Right forelimb (tissue), 1 donor: ENCODE measurements around the gene LRRN2.
"Not testable (repeated sequence)": the region's sequence is repeated elsewhere in the genome, so short reads cannot be mapped to it uniquely, and the experiment has no call there.

Experiments used
- DNase-seq: peaks from one replicate; pipeline ENCODE4 v3.0.0-alpha.2; 2018

LRRN2 gene

DNA sequence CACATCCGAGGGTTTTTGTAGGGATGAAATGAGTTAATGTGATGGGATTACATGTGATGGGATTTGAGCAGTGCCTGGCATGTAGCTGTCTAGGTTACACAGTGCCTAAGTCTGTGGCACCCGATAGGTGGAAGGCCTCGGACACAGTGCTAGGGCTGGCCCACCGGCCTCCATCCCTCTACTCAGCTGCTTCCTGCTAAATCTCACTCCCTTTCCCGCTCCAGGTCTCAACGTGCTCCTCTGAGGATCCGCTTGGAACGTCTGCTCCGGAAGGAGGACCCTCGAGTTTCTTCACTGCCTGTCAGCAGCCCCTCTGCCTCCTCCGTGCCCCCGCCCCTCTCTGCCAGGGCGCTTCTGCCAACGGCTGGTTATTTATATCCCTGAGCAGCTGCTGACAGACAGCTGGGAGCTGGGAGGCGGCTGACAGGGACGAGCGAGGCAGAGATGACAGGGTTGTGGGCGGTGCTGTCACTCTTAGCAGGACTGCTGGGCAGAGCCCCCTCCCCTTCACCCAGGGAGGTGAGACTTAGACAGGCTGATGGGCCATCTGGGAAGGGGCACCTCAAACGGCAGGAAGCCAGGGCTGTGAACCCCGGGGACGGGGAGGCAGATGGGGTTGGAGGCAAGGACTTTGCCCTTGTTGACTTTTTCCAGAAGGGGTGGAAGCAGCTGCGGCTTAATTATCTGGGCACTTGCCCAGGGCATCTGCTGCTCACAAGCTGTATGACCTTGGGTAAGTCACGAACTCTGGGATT lies 26.6 kb upstream of the LRRN2 start:
- peak; percentile 76 for DNase-seq

DNA sequence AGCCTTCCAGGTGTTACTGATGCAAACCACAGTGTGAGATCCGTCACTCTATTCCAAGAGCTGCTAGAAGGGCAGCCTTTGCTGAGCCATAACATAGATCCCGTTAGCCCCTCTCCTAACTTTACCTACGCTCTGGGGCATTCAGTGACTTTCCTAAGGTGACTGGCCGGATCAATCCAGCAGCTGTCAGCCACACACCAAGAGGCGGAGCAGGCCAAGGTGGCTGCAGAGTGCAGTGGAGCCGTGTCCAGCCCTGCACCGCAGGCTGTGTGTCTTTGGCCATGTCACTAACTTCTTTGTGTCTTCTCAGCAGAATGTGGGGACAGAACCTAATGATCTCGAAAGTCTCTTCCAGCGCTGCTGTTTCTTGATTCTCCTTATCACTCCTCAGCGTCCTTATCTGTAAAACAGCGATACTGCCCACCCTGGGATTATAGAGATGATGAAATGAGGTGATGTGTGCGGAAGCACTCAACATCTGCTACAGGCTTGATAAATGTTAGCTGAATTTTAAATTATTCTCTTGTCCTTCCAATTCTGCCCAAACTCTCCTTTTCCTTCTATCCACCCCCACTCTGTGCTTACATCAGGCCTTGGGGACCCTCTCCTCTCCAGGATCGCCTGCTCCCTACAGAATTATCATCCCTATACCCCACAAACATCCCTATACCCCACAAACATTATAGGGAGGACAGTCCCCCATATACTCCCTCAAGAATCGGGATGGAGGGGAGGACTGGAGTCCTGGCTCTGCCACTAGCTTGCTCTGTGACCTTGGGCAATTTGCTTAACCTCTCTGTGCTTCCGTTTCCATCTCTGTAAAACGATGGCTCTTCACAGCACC lies 25.8 kb upstream of the LRRN2 start:
- DNase-seq: no peak

DNA sequence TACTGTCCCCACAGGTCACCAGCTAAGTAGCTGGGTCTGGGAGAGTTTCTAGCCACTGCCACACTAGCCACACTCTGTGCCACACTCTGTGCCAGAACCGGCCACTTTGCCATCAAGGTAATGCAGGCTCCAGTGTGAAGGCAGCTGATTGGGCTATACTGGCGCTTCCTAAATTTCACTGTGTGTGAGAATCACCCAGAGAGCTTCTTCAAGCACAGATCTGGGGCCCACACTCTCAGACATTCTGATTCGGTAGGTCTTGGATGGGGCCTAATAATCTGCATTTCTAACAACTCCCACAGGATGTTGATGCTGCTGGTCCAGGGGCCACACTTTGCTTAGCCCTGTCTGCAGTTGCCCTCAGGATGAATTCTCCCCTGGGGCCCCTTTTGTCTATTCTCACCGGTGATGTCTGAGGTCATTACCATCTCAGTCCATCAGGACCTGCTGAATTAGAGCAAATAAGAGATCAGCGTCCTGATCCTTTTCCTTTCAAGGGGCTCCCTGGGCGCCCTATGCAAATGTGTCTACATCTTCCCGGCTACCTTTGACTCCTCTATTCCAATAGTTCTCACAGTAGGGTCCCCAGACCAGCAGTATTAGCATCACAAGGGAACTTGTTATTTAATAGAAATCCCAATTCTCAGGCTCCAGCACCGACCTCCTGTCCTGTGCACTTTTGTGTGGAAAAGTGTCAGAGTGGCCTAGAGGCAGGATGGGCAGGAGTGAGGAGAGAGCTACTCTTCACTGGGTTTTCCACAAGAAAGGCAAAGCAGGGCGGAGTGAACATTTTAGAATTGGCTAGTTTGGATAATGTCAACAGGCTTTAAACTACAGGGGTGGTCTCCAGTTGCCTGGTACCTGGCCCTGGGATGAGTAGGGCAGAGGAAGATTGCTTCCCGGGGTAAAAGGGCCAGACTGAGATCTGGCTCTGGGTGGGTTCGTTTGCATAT lies 24.7 kb upstream of the LRRN2 start:
- DNase-seq: no peak

DNA sequence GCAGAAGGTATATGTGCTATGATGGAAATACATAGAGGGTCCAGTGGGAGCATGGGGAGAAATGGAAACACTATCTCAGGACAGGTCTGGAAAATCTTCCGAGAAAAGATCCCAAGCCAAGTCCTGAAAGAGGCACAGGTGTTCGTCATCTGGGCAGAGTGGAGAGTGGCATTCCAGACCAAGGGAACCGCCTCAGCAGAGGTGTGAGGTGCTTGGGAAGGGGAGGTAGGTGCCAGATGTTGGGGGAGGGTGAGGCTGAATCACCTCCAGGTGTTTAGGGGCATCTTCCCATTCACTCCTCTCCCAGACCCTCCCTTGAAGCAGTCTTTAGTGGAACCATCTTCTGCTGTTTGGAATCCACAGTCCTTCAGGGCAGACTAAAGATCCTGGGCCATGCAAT lies 23.5 kb upstream of the LRRN2 start:
- DNase-seq: no peak

DNA sequence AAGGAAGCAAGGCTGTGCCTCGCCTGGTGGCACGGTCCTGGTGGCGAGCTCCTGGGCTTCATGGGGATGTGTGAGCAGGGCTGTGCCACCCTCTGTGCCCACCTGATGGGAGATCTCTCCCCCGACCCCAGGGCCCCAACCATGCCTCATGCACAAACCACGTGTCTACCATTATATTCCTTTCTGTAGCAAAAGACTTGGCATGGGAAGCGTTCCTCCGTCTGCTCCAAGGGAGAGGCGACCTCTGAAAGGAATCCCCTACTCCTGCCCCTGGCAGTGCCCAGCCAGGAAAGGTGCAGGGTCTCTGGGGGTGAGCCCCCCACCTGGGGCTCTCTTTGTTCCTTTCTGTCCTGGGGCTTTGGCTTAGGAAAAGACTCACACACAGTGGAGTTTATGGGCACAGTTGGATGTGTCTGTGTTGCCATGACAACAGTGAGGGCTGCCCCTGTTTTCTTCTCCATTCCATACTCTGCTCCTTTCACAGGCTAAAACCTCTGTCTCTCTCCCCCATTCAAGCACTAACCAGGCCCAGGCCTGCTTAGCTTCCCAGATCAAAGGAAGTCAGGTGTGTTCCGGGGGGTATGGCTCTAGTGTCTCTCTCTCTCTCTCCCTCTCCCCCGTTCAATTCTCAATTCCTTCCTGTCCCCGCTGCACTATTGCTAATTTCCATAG lies 21.4 kb upstream of the LRRN2 start:
- no peak for DNase-seq

DNA sequence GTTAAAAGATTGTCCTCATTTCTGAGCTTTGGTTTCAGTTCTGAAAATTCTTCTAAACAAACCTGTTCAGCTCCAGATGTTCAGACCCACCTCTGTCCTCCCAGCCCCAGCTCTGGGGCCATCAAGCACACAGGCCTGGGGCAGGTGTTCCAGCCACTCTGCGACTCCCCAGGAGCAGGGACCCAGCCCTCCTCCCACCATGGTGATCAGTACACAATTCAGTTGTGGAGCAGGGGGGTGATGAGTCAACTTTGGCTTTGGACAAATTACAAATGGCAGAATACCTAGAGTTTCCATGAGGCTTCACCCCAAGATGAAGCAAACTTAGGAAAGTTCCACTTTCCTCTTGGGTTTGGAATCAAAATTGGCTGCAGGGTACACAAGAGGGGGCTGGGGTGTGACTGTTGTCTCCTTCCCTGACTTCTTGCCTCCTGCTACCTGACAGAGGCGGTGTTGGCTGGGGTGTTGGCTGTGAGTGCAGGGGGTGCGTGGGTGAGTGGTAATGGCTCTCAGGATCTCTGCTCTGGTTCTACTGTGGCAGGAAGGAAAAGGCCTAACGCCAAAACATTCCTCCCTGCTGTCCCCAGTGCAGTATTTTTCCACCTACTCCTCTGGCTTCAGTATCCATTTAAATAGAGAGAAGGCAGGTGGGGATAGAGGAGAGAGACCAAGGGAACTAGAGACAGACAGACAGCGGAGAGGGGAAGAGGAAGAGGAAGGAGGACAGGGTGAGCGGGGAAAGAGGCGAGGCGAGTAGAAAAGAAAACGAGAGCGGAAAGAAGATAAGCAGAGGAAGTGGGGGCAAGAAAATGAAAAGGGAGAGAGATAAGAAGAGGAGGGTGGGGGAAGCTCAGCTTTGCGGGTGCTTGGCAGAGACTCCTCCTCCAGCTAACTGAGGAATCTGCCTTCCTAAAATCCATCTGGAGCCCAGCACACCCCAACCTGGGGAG lies 20.6 kb upstream of the LRRN2 start:
- no peak for DNase-seq

DNA sequence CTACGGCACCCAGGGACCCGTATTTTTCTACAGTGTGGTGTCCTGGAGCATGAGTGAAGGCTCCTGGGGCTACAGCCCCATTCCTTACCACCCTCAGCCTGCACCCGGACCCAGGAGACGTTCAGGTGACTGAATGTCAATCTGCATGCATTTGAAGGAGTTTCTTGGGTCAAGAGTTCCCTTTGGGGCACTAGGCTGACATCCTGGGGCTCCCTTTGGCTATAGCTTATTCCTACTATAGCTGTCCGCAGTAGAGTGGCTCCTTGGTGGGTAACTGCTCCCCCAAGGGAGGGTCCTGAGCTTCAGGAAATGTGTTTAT lies 19.9 kb upstream of the LRRN2 start:
- DNase-seq: no peak

DNA sequence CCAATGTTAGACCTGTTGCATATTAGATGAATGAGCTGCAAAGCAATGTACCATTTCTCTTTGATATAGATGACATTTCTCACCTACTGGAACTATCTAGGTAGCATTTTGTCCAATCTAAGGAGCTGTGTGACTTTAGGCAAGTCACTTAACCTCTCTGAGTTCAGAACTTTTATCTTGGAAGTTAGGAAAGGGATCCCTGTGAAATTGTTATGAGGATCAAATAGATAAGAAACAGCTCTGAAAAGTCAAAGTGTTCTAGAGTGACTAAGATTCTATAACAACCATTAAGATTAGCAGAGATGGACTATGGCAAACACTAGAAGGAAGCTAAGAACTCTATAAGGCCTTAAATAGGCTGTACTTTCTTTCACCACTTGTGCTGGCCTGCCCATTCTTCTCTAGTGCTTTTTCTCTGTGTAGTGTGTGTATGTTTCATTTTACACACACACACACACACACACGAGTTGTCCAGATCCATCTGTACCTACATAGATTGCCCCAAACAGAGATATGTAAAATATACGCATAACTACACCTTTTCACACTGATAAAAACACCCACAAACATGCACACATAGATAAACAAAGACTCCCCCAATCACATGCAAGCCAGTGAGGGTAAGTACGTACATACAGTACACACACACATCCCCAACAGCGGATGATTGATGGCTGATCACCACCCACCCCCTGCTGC lies 19.4 kb upstream of the LRRN2 start:
- DNase-seq: no peak

DNA sequence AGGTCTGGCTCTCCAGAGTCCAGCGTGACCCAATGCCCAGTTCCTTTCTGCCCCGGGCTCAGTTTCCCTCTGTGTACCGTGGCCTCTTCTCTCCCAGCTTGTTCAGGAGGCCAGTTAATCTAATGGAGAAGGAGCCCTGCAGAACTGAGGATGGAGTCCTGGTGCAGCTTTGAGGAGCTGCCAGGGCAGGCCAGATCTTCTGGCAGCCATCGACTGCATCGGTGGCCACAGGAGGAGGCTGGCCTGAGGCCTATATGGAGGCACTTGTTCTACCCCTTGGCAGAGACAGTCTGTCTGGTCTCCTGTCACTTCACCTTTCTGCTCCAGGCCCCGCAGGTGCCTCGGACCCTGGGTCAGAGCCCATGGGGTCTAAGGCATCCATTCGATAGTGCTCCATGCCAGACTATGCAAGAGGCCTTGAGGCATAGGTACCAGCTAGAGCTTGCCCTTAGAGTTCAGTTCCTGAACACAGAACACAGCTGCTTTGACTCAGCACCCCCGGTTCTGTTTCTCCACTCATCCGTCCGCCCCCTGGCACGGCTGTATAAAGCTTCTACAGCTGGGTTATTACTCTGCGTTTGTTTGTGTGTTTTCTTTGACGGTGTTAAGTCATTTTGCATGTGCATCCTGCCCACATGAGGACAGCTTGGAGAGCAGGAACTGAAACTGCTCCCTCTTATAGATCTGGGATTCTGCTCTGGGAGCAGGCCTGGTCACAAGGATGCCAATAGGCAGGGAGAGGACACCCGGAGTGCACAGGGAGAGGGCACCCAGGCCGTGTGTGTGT lies 18.5 kb upstream of the LRRN2 start:
- DNase-seq: no peak

DNA sequence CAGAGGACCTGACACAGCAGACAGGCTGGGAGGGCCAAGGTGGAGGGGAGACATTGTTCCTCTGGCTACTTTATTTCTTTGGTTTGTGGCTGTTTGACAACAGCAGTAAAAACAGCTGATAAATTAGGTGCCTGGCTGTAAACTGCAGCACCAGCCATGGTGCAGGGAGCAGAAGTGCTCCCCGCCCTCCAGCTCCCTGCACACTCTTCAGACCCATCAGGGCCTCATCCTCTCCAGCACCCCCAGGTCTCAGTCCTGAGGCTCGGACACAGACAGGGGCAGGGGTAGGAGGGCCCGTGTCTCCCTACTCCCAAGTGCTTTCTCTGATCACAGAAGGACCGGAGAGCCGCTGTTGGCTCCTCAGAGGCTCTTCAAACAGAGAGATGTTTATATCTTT lies 17.7 kb upstream of the LRRN2 start:
- no peak for DNase-seq

DNA sequence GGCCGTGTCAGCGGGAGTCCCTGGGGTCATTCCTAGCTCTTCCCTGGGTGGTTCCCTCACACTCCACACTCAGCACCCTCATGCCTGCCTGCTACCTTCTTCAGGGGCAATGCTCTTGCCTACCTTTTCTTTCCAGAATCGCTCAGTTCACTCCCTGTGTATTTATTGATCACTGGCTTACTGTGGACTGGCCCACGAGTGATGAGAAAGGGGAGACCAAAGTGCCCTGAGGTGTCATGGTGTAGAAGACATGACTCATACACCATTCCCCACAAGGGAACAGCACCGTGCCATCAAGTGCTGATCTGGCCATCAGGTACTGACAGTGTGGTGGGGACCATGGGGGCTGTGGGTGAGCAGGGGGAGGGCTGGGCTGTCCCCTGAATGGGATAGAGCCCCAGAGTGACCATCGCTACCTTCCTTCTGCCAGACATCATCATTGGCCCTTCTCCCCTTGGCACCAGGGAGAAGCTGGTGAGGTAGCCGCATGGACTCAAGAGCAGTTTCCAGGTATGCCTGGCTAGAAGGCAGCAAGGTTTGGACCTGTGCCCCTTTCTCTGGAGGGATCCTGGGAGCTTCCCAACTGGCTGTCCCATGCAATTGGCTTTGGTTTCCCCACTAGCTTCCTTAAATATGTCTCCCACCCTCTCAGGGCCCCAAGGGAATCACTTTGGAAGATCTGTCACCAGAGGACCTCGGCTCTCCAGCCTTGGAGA lies 17.2 kb upstream of the LRRN2 start:
- DNase-seq: no peak

DNA sequence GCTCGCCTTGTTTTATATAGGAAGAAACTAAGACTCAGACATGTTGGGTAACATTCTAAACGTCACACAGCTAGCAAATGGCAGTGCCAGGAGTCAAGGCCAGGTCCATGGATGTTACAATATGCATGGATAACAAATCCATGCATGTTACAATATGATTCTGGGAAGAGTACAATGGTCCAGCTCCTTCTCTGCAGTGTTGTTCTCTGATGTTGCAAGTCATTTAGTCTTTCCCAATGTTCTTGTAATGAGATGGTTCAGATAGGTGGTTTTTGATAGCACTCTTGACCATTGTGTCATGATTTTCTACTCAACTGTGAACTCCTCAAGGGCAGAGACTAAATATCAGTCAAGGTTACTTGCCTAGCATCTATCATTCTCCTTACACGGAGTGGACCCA lies 15.7 kb upstream of the LRRN2 start:
- DNase-seq: no peak

DNA sequence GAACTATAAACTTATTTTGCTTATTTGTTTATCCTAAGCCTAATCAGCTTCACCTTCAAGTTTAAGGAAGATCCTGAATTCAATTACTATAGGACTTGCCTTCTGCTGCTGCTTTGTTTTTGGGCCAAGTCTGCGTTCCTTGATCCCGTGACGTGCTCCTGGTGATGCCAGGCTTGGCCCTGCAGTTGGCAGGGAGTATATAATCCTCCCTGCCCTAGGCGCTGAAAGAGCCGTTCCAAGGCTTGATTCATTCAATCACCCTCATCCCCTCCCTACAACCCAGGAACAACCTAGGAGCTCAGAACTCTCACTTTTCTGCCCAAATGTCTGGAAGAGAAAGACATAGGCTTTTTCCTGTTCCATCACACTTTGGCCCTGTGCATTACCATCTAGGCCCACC lies 12.4 kb upstream of the LRRN2 start:
- no peak for DNase-seq

DNA sequence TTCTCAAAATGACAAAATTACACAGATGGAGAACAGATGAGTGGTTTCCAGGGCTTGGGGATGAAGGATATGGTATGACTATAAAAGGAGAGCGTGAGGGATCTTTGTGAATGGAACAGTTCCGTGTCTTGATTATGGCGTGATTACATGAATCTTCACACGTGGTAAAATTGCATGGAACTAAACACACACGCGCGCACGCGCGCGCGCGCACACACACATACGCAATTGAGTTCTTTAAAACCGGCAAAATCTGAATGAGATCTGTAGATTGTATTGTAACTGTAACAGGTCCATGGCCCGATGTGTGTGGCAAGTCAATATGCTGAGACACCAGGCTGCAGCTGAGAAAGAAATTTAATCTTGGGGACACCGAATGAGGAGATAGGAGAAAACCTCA lies 11.1 kb upstream of the LRRN2 start:
- DNase-seq: no peak

DNA sequence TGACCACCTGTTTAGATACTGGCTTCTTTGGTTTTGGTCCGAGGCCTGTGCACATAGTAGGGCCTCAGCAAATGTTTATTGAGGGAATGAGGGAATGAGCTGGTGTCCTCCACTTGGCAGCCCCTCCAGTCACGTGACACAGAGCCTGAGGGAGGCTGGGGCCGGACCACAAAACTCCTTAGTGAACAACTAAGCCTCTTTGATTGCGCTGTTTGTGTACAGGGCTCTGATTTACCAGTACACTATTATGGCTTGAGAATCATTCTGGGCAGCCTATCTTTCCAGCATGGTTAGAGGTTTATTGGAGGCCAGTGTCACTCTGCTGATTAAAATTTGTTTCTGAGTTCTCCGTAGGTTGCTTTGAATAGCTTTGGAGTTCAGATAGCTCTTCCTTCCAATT lies 10.2 kb upstream of the LRRN2 start:
- DNase-seq: no peak

DNA sequence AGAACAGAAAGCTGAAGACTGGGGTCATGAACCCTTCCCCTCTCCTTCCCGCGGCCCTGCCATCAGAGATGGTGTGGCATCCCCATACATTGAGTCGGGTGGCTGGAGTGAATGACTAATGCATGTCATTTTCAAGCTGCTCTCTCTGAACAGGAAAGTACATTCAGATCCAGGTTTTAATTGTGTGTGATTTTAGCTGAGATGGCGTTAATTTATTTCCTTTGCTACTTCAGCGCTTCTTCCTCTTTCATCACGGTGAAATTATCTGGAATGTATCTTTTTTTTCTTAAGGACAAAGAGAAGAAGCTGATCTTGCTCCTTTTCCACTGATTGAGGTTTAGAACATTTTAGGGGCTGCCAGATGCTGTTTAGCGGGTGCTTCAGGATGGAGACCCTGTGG lies 8.6 kb upstream of the LRRN2 start:
- no peak for DNase-seq

DNA sequence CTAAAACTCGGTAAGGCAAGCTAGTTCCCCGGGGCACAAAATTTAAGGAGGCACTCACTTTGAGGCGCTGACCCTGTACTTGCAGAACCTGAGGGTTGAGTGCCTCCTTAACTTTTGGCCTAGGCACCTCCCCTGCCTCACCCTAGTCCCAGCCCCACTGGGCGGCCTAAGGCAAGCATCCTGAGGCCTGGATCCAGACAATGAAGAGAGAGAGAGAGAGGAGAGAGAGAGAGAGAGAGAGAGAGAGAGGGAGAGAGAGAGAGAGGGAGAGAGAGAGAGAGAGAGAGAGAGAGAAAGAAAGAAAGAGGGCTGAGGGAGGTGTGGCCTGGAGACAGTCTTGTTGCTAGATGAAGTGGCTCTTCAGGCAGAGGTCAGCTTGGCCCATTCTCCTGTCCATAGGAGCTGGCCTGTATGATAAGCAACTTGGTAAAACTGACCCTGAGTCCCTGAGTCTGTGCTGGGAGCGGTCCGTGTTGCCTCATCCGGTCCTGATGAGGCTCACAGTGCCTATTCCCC lies 7.4 kb upstream of the LRRN2 start:
- DNase-seq: no peak

DNA sequence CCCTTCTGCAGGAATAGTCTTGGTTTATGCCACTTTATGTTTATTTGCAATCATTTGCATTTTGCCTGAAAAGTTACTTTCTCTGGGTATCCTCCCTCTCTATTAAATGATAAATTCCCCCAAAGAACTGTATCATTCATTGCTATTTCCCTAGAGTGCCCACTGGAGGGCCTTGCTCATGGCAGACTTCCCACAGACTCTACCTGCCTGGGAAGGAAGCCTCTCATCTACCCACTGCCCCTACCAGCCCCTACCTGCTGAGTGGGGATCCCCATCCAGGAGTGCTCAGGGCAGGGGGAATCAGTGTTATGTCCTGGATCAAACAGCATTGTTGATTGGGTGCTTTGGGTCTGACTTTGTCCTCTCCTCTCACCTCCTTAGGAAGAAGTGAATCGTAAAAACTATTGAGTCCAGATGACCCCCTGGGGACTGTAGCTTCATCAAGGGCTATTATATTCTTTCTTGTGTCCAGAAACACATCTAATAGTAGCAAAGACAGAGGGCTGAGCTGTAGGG lies 6.8 kb upstream of the LRRN2 start:
- no peak for DNase-seq

DNA sequence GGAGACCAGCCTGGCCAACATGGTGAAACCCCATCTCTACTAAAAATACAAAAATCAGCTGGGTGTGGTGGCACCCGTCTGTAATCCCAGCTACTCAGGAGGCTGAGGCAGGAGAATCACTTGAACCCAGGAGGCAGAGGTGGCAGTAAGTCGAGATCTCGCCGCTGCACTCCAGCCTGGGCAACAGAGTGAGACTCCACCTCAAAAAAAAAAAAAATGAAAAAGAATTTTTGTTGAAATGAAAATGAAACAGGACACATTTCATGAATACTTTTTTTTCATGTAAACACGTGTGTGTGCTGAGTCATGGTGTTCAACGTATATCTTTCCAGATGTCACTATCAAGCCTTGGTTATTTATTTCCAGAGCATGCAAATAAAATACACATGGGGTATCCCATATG lies 5.8 kb upstream of the LRRN2 start:
- not testable (repeated sequence) for DNase-seq
